Loucy (cell line): ENCODE measurements around the gene TIMM23.
"Not testable (repeated sequence)": the region's sequence is repeated elsewhere in the genome, so short reads cannot be mapped to it uniquely, and the experiment has no call there.

ENCODE experiments used
- EZH2phosphoT487 ChIP-seq: fragments of 200-600 bp; IDR thresholded peaks from 2 replicates; pipeline ENCODE4 v1.6.1; 2018; ENCODE audit warnings: antibody characterized with exemption, mild to moderate bottlenecking, moderate library complexity, borderline replicate concordance
- TF ChIP-seq, protein P1 (sequence below): fragments of 200-600 bp; sonication (generic); conservative IDR thresholded peaks from 2 replicates; pipeline ENCODE4 v1.5.1; 2014; ENCODE audit warnings: mild to moderate bottlenecking, antibody characterized with exemption, low read length

GRCh38 chr10:45957928-45958327, 14.4 kb upstream of the TIMM23 start:
- TF ChIP-seq, protein P1, sequence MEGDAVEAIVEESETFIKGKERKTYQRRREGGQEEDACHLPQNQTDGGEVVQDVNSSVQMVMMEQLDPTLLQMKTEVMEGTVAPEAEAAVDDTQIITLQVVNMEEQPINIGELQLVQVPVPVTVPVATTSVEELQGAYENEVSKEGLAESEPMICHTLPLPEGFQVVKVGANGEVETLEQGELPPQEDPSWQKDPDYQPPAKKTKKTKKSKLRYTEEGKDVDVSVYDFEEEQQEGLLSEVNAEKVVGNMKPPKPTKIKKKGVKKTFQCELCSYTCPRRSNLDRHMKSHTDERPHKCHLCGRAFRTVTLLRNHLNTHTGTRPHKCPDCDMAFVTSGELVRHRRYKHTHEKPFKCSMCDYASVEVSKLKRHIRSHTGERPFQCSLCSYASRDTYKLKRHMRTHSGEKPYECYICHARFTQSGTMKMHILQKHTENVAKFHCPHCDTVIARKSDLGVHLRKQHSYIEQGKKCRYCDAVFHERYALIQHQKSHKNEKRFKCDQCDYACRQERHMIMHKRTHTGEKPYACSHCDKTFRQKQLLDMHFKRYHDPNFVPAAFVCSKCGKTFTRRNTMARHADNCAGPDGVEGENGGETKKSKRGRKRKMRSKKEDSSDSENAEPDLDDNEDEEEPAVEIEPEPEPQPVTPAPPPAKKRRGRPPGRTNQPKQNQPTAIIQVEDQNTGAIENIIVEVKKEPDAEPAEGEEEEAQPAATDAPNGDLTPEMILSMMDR = not testable (repeated sequence)
- TF ChIP-seq EZH2phosphoT487 = not testable (repeated sequence)
